ENCODE data around the gene TMPO.

GRCh38 chr12:98475565-98475908, 39.9 kb upstream of the TMPO start:
- TF ChIP-seq POLR2AphosphoS5 (IDR thresholded peaks at IDR 0.05) (no peak), CTCF (IDR thresholded peaks at IDR 0.05; ENCODE audit: poor library complexity, severe bottlenecking) (no peak), EZH2 (IDR thresholded peaks at IDR 0.05; ENCODE audit: borderline replicate concordance, insufficient read depth, low read length, poor library complexity, severe bottlenecking) (no peak), MXI1 (conservative IDR thresholded peaks at IDR 0.05; ENCODE audit: poor library complexity, severe bottlenecking) (no peak)

Measured in neural cell (in vitro differentiated cells).